22Rv1 (cell line): Measurements from ENCODE around the gene SLC4A1.

Experiments
- H3K27ac ChIP-seq: fragments of 450-650 bp; 2 replicates; pipeline ENCODE4 v1.5.1; 2017
- ZFX ChIP-seq: fragments of 450-650 bp; IDR thresholded peaks from 2 replicates; pipeline ENCODE4 v1.6.1; 2017; ENCODE audit warnings: antibody characterized with exemption, borderline replicate concordance
- TF ChIP-seq, protein P1 (sequence below): fragments of 450-650 bp; IDR thresholded peaks from 2 replicates; pipeline ENCODE4 v1.5.1; 2017; ENCODE audit warnings: mild to moderate bottlenecking

Gene SLC4A1

DNA sequence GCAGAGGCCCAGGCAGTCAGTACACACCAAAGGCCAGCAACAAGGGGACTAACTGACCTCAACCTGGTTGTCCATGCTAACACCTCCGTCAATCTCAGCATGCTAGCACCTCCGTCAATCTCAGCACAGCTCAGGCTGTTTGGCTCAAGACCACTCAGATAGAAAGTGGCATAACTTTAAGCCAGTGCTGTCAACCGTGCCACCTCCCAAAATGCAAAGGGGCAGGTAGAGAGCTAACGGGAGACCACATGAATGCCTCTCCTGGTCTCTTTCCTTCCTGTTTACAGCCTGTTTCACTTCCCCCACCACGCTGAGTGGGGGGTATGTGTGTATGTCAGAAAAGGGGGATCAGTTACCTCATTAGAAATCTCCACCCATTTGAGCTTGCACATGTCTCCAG is 51.8 kb downstream of the SLC4A1 start:
- H3K27ac ChIP-seq, result peak overlapping the region; percentile 100; the same call in 1 of the 2 replicates
- TF ChIP-seq, protein P1, sequence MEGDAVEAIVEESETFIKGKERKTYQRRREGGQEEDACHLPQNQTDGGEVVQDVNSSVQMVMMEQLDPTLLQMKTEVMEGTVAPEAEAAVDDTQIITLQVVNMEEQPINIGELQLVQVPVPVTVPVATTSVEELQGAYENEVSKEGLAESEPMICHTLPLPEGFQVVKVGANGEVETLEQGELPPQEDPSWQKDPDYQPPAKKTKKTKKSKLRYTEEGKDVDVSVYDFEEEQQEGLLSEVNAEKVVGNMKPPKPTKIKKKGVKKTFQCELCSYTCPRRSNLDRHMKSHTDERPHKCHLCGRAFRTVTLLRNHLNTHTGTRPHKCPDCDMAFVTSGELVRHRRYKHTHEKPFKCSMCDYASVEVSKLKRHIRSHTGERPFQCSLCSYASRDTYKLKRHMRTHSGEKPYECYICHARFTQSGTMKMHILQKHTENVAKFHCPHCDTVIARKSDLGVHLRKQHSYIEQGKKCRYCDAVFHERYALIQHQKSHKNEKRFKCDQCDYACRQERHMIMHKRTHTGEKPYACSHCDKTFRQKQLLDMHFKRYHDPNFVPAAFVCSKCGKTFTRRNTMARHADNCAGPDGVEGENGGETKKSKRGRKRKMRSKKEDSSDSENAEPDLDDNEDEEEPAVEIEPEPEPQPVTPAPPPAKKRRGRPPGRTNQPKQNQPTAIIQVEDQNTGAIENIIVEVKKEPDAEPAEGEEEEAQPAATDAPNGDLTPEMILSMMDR, result no peak
- no peak for TF ChIP-seq ZFX

DNA sequence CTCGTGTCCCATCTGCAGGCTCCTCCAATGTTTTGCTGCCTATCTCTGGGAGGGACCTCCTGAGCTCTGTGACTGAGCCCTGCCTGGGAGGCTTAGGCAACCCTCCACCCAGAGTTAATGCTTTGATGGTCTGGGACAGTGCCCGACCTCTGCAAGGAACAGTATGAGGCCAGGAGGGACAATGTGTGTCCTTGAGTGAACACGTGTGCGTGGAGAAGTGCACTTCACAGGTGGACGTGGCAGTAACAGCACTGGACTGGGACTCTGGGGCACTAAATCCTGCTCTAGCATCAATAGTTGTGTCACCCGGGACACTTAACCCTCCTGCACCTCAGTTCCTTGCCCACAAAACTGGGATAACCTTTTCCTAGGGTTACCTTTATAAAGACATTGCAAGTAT is 53.0 kb downstream of the SLC4A1 start:
- TF ChIP-seq ZFX, result no peak
- H3K27ac ChIP-seq, result peak overlapping the region; percentile 17; the same call in 1 of the 2 replicates

DNA sequence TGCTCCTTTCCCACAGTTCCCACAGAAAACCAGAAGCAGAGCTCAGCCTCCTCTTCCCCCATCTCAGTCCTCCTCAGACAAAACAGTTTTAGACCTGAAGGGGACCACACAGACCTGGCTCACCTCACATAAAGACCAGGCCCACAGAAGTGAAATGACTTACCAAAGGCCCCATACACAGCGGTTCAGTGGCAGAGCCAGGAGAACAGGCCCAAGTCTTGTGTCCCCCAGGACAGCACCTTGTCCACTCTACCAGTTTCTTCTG is 53.8 kb downstream of the SLC4A1 start:
- no peak for TF ChIP-seq ZFX
- TF ChIP-seq, protein P1, result no peak
- 0 out of 2 replicates have a peak overlapping the region, but pooled peaks have one; percentile 17 for H3K27ac ChIP-seq

DNA sequence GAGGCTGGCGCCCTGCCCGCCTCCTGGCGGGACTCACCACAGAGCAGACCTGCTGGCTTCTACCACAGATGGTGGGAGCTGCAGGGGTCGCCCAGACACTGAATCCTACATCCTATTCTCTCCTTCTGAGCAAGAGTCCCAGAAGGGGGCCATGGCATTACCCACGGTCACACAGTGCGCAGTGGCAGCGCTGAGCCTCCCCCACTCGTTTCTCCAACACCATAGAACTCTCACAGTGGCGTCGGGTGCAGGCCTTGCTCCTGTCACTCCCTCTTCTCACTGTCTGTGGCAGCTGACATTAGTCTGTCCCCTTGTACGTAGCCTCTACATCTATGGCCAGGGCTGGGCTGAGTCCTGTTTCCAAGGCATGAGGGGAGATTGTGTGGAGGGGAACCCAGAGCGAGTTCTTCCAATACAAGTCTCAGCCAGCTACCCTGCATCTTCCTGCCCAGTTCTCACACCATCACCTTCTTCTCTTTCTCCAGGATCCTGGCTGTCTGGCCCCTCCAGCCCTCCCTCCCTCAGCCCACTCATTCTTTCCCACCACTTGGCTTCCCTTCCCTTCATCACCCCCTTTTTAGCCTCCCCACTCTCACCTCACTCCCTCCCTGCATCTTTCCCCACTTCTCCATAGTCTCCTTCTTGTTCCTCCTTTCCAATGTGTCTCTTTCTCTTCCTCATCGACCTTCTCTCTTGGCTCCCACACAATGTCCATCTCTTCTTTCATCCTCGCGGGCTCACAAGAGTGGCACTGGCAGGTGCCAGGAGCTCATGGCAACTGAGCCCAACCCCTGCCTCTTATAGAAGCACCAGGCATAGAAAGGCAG is 54.3 kb downstream of the SLC4A1 start:
- TF ChIP-seq, protein P1, result no peak
- no peak for TF ChIP-seq ZFX
- H3K27ac ChIP-seq, result 0 out of 2 replicates have a peak overlapping the region, but pooled peaks have one; percentile 17

DNA sequence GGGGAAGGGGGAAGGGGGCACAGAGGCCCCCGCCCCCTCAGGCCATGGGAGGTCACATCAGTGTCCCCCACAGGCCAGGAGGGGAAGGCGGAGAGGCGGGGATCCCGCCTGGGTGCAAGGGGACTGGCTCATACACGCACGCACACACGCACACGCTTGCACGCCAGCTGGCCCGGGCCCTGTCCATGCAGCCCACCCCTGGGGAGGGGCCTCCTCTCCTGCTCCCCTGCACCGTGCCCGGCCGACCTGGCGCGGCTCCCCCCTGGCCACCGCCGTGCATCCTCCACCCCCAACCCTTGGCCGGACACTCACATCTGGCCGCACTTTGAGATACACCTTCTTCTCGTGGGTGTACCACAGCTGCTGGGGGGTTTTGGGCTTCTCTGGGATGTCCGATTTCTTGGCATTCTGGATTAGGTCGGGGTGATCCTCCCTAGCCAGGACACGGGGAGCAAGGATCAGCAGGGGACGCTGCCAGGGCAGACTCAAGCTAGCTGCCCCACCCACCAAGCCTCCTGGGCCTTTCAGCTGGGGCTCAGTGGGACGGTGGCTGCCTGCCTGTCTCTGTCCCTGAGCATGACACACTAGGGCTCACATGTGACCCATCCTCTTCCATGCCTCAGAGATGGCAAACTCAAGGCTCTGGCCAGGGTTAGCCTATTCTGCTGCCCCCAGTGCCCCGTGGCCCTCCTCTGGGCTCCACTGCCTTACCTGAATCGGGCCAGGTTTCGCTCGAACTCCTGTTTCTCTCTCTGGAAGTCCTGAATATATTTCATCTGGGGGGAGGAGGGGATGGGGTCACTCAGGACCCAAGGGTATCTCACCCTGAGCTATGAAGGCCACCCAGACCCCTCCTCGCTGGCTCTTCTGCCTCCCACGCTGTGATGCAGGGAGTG is 55.2 kb downstream of the SLC4A1 start:
- no peak for TF ChIP-seq ZFX
- TF ChIP-seq, protein P1, result no peak

DNA sequence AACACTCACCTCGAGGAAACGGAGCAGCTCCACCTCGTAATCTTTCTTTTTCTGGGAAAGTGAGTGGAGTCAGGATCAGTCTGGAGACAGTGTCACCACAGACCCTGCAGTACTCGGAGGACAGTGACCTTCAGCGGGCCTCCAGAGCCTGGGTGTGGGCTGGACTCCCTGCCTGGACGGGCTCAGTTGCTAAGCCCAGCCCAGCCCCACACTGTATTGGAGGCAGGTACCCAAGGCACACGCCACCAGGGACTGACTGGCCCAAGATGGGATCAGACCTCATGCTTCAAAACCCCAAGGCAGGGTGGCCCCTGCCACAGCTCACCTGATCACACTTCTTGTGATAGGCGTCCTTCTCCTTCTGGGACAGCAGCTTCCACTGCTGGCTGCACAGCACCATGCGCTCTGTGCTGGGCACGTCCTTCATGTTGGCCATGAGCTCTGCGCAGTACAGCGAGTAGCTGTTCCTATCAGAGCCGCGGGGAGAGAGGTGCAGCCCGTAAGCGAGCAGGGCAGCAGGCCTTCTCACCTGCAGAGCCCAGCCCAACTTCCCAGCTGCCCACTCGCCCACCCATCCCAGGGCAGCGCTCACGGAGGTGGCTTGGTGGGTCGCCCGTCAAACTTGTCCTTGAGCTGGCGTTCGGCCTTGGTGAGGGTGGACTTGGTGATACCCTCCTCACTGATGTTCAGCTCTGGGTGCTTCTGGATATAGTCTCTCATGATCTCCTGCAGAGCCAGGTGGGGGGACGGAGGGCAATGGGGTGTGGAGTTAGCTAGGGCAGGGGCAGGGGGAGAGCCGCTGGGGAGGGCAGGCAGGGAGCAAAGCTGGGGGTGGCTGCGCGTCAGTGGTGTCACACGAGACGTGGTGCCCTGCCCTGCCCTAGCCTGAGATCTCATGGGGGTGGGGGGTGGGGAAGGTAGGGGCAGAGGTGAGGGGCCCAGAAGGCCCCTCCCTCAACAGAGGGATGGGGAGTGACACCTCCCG is 56.4 kb downstream of the SLC4A1 start:
- H3K27ac ChIP-seq, result peak overlapping the region; percentile 30
- TF ChIP-seq, protein P1, result no peak
- no peak for TF ChIP-seq ZFX

More for the DNA sequence above, 55.2 kb downstream of the SLC4A1 start:
- no peak overlapping the region for H3K27ac ChIP-seq
